Loucy (cell line): ENCODE data around the gene LIN37.

Source experiments
- H2AFZ ChIP-seq: fragments of 200-600 bp; sonication (generic); 2 replicates; pipeline ENCODE4 v1.6.0; 2016; ENCODE audit warnings: antibody characterized with exemption, mild to moderate bottlenecking, low read length, moderate library complexity
- H3F3A ChIP-seq: fragments of 200-600 bp; 2 replicates; pipeline ENCODE4 v1.6.0; 2016; ENCODE audit warnings: antibody characterized with exemption, low read depth, mild to moderate bottlenecking
- H3K27me3 ChIP-seq: fragments of 200-600 bp; sonication (generic); 2 replicates; pipeline ENCODE4 v1.6.1; 2014; ENCODE audit warnings: low read length, mild to moderate bottlenecking; ENCODE audit not compliant: insufficient read depth, poor library complexity, severe bottlenecking
- H3K36me3 ChIP-seq: fragments of 200-600 bp; sonication (generic); 2 replicates; pipeline ENCODE4 v1.6.1; 2016; ENCODE audit warnings: low read length; ENCODE audit not compliant: insufficient read depth
- H3K4me1 ChIP-seq: fragments of 200-600 bp; sonication (generic); 2 replicates; pipeline ENCODE4 v1.5.1; 2014; ENCODE audit warnings: low read length, mild to moderate bottlenecking; ENCODE audit not compliant: insufficient read depth, poor library complexity, severe bottlenecking
- H3K4me2 ChIP-seq: fragments of 200-600 bp; sonication (generic); 2 replicates; pipeline ENCODE4 v1.6.0; 2014; ENCODE audit warnings: antibody characterized with exemption, low read length, low read depth, mild to moderate bottlenecking; ENCODE audit not compliant: poor library complexity, severe bottlenecking
- H3K4me3 ChIP-seq: fragments of 200-600 bp; sonication (generic); 2 replicates; pipeline ENCODE4 v1.5.1; 2014; ENCODE audit warnings: low read length, mild to moderate bottlenecking, mixed read lengths; ENCODE audit not compliant: poor library complexity, severe bottlenecking
- H3K79me2 ChIP-seq: fragments of 200-600 bp; sonication (generic); 2 replicates; pipeline ENCODE4 v1.6.1; 2014; ENCODE audit warnings: low read length; ENCODE audit not compliant: insufficient read depth
- H3K9ac ChIP-seq: fragments of 200-600 bp; sonication (generic); 2 replicates; pipeline ENCODE4 v1.6.0; 2014; ENCODE audit warnings: mild to moderate bottlenecking, low read depth, low read length, moderate library complexity; ENCODE audit not compliant: poor library complexity, severe bottlenecking
- H3K9me2 ChIP-seq: fragments of 200-600 bp; sonication (generic); replicated peaks from 2 replicates; pipeline ENCODE4 v1.6.1; 2016; ENCODE audit warnings: low read depth, low read length, mixed read lengths
- H3K9me3 ChIP-seq: fragments of 200-600 bp; sonication (generic); 2 replicates; pipeline ENCODE4 v1.6.1; 2014; ENCODE audit warnings: mild to moderate bottlenecking, antibody characterized with exemption, low read length, low read depth; ENCODE audit not compliant: insufficient read depth
- H4K20me1 ChIP-seq: fragments of 200-600 bp; sonication (generic); 2 replicates; pipeline ENCODE4 v1.6.0; 2014; ENCODE audit warnings: antibody characterized with exemption, low read length, mild to moderate bottlenecking; ENCODE audit not compliant: insufficient read depth, poor library complexity, severe bottlenecking
- CTCF ChIP-seq: fragments of 200-600 bp; sonication (generic); conservative IDR thresholded peaks from 2 replicates; pipeline ENCODE4 v1.5.1; 2014; ENCODE audit warnings: mild to moderate bottlenecking, antibody characterized with exemption, low read length
- EZH2phosphoT487 ChIP-seq: fragments of 200-600 bp; IDR thresholded peaks from 2 replicates; pipeline ENCODE4 v1.6.1; 2018; ENCODE audit warnings: antibody characterized with exemption, mild to moderate bottlenecking, moderate library complexity, borderline replicate concordance

Gene LIN37

DNA sequence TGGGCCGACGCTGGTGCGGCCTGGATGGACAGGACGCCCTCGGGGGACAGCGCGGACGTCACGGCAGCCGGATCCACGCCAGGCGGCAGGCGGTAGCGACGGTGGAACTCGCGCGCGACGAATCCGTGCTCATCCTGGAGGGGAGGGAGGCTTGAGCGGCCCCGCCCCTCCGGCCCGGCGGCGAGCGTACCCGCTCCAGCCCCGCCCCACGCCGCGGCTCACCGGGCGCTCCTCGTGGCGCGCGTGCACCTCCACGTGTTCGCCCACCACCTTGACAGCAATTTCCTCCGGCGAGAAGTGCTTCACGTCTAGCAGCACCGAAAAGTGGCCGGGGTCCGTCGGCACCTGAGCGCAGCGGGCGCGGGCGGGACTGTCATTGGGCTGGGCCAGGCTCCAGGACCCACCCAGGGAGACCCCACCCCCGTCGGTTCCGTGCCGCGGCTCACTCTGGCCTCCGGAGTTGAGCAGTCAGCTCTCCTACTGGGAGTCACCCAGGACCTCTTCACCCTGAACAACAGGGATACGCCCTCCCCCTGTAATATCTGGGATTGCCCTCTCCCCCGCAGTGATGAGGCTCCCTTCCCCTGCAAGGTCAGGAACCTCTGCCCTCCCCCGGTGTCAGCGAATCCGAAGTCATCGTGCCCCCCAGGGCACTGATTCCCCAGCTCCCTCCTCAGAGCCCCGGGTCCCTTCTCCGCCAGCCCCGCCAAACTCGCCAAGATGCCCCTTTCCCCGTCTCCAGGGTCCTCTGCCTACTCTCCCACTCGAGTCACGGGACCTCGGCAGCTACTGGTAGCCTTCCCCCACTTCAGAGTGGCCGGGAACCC lies 7.4 kb downstream of the LIN37 start:
- TF ChIP-seq CTCF (no peak), EZH2phosphoT487 (no peak)
- H3K4me3 ChIP-seq, result no peak overlapping the region
- H3K4me2 ChIP-seq, result no peak overlapping the region
- no peak overlapping the region for H2AFZ ChIP-seq
- no peaks in the 10 kb centered on the region for H4K20me1 ChIP-seq
- H3K9ac ChIP-seq, result no peak overlapping the region
- peaks cover 13% of the 10 kb centered on the region for H3K4me1 ChIP-seq
- H3K36me3 ChIP-seq, result no peaks in the 10 kb centered on the region; the same call in 1 of the 2 replicates
- H3K9me3 ChIP-seq, result no peaks in the 10 kb centered on the region
- H3K79me2 ChIP-seq, result peaks cover 13% of the 10 kb centered on the region; the same call in 1 of the 2 replicates
- H3K9me2 ChIP-seq, result no peaks in the 10 kb centered on the region
- no peaks in the 10 kb centered on the region for H3K27me3 ChIP-seq
- H3F3A ChIP-seq, result no peaks in the 10 kb centered on the region

DNA sequence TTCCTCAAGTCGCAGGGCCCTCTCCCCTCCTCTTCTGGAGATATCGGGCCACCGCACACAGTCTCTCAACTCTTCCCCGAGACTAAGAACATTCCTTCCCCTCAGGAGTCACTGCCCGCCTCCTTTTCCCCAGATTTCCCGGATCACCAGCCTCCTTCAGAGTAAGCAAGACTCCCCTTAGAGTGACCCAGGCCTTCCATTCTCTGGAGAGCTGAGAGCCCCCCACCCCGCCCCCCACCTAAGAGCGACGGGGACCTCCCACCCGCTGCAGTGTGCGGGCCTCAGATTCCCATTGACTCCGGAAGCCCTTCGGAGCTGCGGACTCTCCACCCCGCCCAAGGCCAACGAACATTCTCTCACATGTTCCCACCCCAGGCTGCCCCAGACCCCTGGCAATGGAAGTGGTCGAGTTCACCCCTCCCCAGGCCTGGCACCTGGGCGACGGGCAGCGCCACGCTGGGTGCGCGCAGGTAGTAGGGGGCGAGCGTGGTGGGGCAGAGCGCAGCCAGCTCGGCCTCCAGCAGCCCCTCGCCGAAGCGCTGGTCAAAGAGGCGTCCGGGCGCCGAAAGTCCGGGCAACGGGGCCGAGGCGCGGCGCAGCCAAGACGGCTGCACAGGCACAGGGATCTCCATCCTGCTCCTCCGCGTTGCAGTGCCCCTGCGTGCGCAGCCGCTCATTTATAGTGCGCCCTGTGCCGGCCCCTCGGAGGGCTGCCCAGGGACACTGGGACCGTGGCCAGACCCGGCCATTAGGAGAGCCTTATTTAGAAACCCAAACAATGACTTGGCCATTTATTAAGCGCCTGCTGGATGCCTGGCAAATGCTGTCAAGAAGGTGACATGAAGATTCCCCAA lies 8.2 kb downstream of the LIN37 start, which contains the start of gene HSPB6:
HSPB6 (minus strand) TSS at position 653 of the 854 bp plus-strand sequence; CDS start at position 632, 21 bp downstream.
- Histone ChIP-seq H3K27me3 (no peaks in the 10 kb centered on the region), H3K9me2 (no peaks in the 10 kb centered on the region), H3K4me2 (peak within 1 kb of the TSS; percentile 83), H3K4me1 (peaks cover 13% of the 10 kb centered on the region), H3F3A (no peaks in the 10 kb centered on the region), H3K4me3 (peak within 1 kb of the TSS; percentile 89), H3K9ac (peak within 1 kb of the TSS; percentile 85), H4K20me1 (no peaks in the 10 kb centered on the region), H2AFZ (no peak within 1 kb of the TSS; the same call in 1 of the 2 replicates), H3K79me2 (peaks cover 13% of the 10 kb centered on the region; the same call in 1 of the 2 replicates), H3K36me3 (no peaks in the 10 kb centered on the region; the same call in 1 of the 2 replicates), H3K9me3 (no peaks in the 10 kb centered on the region)
- TF ChIP-seq EZH2phosphoT487, result no peak
- TF ChIP-seq CTCF, result no peak

GRCh38 chr19:35757231-35757748 lies 8.9 kb downstream of the LIN37 start:
- H4K20me1 ChIP-seq, result no peaks in the 10 kb centered on the region
- H2AFZ ChIP-seq, result no peak overlapping the region; the same call in 1 of the 2 replicates
- no peaks in the 10 kb centered on the region for H3K9me3 ChIP-seq
- H3K4me3 ChIP-seq, result peak overlapping the region; percentile 73
- peaks cover 13% of the 10 kb centered on the region for H3K4me1 ChIP-seq
- peak overlapping the region; percentile 83 for H3K4me2 ChIP-seq
- no peaks in the 10 kb centered on the region for H3K9me2 ChIP-seq
- no peaks in the 10 kb centered on the region; the same call in 1 of the 2 replicates for H3K36me3 ChIP-seq
- no peaks in the 10 kb centered on the region for H3K27me3 ChIP-seq
- H3K9ac ChIP-seq, result peak overlapping the region; percentile 85
- H3K79me2 ChIP-seq, result peaks cover 13% of the 10 kb centered on the region; the same call in 1 of the 2 replicates
- H3F3A ChIP-seq, result no peaks in the 10 kb centered on the region
- TF ChIP-seq CTCF (no peak), EZH2phosphoT487 (no peak)
